Measurements from ENCODE around the gene DUSP7.
"Not testable (repeated sequence)": the region's sequence is repeated elsewhere in the genome, so short reads cannot be mapped to it uniquely, and the experiment has no call there.

DUSP7 gene

GRCh38 chr3:52034651-52035050, 21.7 kb downstream of the DUSP7 start:
- H3K4me3 ChIP-seq (replicated peaks in 1 of 2; ENCODE audit: low read depth in 2 of 2, low read length in 2 of 2): no peak overlapping the region
- DNase-seq (ENCODE audit: low read depth in 2 of 2): no peak
- TF ChIP-seq CTCF (IDR thresholded peaks at IDR 0.05; ENCODE audit: low read depth, low read length): no peak

- DNase-seq (ENCODE audit: low read depth in 2 of 2): no peak
- TF ChIP-seq CTCF (IDR thresholded peaks at IDR 0.05; ENCODE audit: low read depth, low read length): no peak
These were observed 22.2 kb downstream of the DUSP7 start for GRCh38 chr3:52034212-52034611.

GRCh38 chr3:52033748-52034147, 22.6 kb downstream of the DUSP7 start:
- DNase-seq (ENCODE audit: low read depth in 2 of 2); H3K4me3 ChIP-seq (replicated peaks in 1 of 2; ENCODE audit: low read depth in 2 of 2, low read length in 2 of 2): not testable (repeated sequence)

More at GRCh38 chr3:52034212-52034611, 22.2 kb downstream of the DUSP7 start:
- no peak overlapping the region for H3K4me3 ChIP-seq (replicated peaks in 1 of 2; ENCODE audit: low read depth in 2 of 2, low read length in 2 of 2)

- no peak for TF ChIP-seq CTCF (IDR thresholded peaks at IDR 0.05; ENCODE audit: low read depth, low read length)
- DNase-seq (ENCODE audit: low read depth in 2 of 2): no peak
- no peak overlapping the region for H3K4me3 ChIP-seq (replicated peaks in 1 of 2; ENCODE audit: low read depth in 2 of 2, low read length in 2 of 2)
These were observed 23.5 kb downstream of the DUSP7 start for GRCh38 chr3:52032702-52033408.

- no peak for TF ChIP-seq CTCF (IDR thresholded peaks at IDR 0.05; ENCODE audit: low read depth, low read length)
- H3K4me3 ChIP-seq (replicated peaks in 1 of 2; ENCODE audit: low read depth in 2 of 2, low read length in 2 of 2): no peak overlapping the region
- DNase-seq (ENCODE audit: low read depth in 2 of 2): no peak
These were observed 24.5 kb downstream of the DUSP7 start for GRCh38 chr3:52031896-52032295.

GRCh38 chr3:52030714-52031310, 25.6 kb downstream of the DUSP7 start:
- no peak overlapping the region for H3K4me3 ChIP-seq (replicated peaks in 1 of 2; ENCODE audit: low read depth in 2 of 2, low read length in 2 of 2)
- DNase-seq (ENCODE audit: low read depth in 2 of 2): no peak
- TF ChIP-seq CTCF (IDR thresholded peaks at IDR 0.05; ENCODE audit: low read depth, low read length): no peak

- TF ChIP-seq CTCF (IDR thresholded peaks at IDR 0.05; ENCODE audit: low read depth, low read length): no peak
- no peak overlapping the region for H3K4me3 ChIP-seq (replicated peaks in 1 of 2; ENCODE audit: low read depth in 2 of 2, low read length in 2 of 2)
- DNase-seq (ENCODE audit: low read depth in 2 of 2): no peak
These were observed 26.8 kb downstream of the DUSP7 start for GRCh38 chr3:52029535-52029934.
